Measurements from ENCODE around the gene ACTL9.
"Not testable (repeated sequence)": the region's sequence is repeated elsewhere in the genome, so short reads cannot be mapped to it uniquely, and the experiment has no call there.

ACTL9 gene, protein sequence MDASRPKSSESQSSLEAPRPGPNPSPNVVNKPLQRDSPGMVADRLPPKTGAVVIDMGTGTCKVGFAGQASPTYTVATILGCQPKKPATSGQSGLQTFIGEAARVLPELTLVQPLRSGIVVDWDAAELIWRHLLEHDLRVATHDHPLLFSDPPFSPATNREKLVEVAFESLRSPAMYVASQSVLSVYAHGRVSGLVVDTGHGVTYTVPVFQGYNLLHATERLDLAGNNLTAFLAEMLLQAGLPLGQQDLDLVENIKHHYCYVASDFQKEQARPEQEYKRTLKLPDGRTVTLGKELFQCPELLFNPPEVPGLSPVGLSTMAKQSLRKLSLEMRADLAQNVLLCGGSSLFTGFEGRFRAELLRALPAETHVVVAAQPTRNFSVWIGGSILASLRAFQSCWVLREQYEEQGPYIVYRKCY

GRCh38 chr19:8698433-8699063, at the start of gene ACTL9:
Gene ACTL9, minus strand, starts transcription at chr19:8698795. Its CDS starts 94 bp downstream, at chr19:8698701.
- no peak for DNase-seq

DNA sequence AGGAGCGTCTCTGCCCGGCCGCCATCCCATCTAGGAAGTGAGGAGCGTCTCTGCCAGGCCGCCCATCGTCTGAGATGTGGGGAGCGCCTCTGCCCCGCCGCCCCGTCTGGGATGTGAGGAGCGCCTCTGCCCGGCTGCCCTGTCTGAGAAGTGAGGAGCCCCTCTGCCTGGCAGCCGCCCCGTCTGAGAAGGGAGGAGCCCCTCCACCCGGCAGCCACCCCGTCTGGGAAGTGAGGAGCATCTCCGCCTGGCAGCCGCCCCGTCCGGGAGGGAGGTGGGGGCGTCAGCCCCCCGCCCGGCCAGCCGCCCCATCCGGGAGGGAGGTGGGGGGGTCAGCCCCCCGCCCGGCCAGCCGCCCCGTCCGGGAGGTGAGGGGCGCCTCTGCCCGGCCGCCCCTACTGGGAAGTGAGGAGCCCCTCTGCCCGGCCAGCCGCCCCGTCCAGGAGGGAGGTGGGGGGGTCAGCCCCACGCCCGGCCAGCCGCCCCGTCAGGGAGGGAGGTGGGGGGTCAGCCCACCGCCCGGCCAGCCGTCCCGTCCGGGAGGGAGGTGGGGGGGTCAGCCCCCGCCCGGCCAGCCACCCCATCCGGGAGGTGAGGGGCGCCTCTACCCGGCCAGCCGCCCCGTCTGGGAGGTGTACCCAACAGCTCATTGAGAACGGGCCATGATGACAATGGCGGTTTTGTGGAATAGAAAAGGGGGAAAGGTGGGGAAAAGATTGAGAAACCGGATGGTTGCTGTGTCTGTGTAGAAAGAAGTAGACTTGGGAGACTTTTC, 40.9 kb upstream of the ACTL9 start:
- DNase-seq: not testable (repeated sequence)

GRCh38 chr19:8738377-8738776, 39.8 kb upstream of the ACTL9 start:
- no peak for DNase-seq

- no peak for DNase-seq
Measured at GRCh38 chr19:8731428-8732169, 33.0 kb upstream of the ACTL9 start.

DNA sequence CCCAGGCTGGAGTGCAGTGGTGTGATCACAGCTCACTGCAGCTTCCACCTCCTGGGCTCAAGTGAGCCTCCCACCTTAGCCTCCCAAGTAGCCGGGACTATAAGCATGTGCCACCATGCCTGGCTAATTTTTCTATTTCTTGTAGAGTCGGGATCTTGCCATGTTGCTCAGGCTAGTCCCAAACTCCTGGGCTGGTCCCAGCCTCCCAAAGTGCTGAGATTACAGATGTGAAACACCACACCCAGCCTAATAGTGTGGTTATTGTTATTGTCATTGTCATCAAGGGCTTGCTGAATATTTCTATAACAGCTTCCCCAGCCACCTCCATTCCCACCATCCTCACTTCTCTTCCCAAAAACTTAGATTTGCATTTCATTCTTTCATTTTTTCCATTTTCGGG, 25.7 kb upstream of the ACTL9 start:
- DNase-seq: no peak

GRCh38 chr19:8722032-8722431, 23.4 kb upstream of the ACTL9 start:
- DNase-seq: no peak

DNA sequence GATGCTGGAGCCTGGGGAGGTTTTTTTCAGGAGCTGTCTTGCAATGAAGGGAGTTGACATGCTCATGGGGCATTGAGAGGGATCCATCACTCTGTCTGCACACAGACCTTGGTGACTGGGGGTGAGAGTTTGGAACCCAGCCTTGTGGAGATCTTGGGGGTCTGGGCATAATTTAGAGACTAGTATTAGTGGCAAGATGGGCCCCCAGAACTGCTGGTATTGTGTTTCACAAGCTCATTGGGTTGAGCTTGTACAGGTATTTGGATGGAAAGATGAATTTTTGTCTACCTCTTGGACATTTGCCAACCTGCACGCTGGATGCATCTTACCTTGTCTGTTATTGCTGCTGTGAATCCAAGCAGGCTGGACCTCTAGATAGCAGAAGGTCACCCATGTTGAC, 22.7 kb upstream of the ACTL9 start, which contains the start of gene OR2Z1:
TSS of gene OR2Z1 (plus strand) at position 301 of the 400 bp plus-strand sequence. CDS start 9,395 bp downstream, outside the sequence.
- no peak for DNase-seq

DNA sequence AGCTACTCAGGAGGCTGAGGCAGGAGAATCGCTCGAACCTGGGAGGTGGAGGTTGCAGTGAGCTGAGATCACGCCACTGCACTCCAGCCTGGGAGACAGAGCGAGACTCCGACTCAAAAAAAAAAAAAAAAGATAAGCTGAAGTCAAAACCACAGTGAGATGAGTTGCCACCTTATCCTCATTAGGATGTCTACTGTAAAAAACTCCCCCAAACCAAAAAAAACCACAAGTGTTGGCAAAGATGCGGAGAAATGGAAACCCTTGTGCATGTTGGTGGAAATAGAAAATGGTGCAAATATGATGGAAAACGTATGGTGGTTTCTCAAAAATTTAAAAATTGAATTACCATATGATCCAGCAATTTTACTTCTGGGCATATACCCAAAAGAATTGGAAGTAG, 11.7 kb upstream of the ACTL9 start:
- DNase-seq: not testable (repeated sequence)

- no peak for DNase-seq
Measured at GRCh38 chr19:8705742-8706141, 7.1 kb upstream of the ACTL9 start.

GRCh38 chr19:8705304-8705703, 6.7 kb upstream of the ACTL9 start:
- DNase-seq: not testable (repeated sequence)

- DNase-seq: no peak
Measured at GRCh38 chr19:8703223-8703622, 4.6 kb upstream of the ACTL9 start.

GRCh38 chr19:8702350-8702749, 3.8 kb upstream of the ACTL9 start:
- DNase-seq: peak; percentile 73

DNA sequence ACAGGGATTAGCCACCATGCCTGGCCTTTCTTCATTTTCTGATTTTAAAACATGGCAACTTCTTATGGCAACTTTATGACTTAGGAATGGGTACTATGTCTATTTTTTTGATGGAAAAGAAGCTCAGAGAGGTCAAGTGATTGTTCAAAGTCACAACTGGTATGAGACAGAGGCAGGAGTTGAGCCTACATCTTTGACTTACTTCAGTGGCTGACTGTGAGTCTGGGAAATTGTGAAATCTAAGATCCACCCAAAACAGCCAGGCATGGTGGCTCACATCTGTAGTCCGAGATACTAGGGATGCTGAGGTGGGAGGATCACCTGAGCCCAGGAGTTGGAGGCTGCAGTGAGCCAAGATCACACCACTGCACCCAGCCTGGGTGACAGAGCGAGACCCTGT, 2.4 kb upstream of the ACTL9 start:
- no peak for DNase-seq

DNA sequence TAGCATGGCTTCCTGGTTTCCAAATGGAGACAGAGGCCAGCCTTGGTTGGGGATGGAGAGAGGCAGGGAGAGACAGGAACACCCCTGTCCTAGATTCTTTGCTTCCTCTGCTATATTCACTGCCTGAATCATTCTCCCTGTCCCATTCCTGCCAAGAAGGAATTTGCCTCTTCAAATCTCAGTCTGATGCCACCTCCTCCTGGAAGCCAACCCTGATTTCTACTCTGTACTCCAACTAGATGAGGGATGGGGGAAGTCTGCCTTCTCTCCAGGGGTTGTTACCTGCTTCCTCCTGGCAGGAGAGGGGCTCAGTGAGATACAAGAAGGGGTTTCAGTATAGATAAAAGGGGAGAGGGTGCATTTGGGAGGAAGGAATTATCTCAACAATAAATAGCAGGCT, 1.3 kb upstream of the ACTL9 start:
- no peak for DNase-seq

GRCh38 chr19:8697671-8698432, 743 bp downstream of the ACTL9 start:
- DNase-seq: no peak

- DNase-seq: no peak
Measured at GRCh38 chr19:8696993-8697392, 1.6 kb downstream of the ACTL9 start.

DNA sequence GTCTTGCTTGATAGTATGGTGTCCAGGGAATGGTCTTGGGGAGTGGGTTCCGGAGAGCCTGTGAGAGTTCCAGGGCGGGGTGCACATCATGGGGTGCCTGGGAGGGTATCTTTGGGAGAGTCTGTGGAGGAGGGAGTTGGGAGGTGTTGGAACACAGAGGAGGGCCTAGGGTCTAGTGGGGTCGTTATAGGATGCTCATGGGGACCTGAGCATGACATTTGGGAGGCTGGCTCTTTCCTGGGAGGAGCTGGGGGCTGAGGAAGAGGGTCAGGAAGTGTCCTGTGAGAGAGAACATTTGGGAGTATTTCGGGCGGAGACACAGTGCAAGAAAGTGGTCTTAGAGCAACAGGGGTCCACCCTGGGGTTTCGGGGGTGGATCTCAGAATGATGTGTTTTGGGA, 2.7 kb downstream of the ACTL9 start:
- DNase-seq: no peak

- DNase-seq: no peak
Measured at GRCh38 chr19:8695501-8695900, 3.1 kb downstream of the ACTL9 start.

- DNase-seq: no peak
Measured at GRCh38 chr19:8690753-8691539, 7.6 kb downstream of the ACTL9 start.

DNA sequence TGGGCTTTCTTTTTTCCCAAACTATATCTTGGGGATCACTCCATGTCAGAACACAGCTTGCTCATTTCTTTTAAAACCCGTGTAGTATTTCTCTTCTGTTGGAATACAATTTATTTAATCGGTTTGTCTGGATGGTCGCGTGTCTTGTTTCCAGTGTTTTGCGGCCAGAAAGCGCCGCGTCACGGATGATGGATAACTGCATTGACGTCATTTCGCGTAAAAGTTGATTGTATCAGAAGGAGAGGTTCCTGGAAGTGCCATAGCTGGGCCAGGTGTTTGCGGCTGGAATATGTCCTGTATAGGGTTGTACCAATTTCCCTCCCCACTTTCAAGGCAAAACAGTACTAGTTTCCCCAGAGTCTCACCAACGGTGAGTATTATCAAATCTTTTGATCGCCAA, 9.7 kb downstream of the ACTL9 start:
- DNase-seq: no peak

DNA sequence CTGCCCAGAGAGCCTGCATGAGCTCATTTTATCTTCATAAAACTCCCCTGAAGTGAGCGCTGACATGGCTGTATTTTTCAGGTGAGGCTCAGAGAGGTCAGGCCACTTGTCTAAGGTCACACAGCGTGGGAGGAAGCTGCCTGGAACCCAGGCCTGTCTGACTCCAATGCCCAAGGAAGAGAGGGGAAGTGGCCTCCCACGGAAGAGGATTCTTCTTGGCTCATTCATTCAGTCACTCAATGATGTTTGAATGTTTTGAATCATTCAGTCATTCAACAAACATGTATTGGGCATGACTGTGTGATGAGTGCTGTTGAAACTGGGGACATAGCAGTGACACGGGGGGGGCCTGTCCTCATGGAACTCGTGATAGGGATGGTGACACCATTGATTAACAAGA, 12.0 kb downstream of the ACTL9 start:
- no peak for DNase-seq
